Hepatocyte (in vitro differentiated cells): Measurements from ENCODE around the gene ALPP.
"Not testable (repeated sequence)": the region's sequence is repeated elsewhere in the genome, so short reads cannot be mapped to it uniquely, and the experiment has no call there.

Source experiments
- CTCF ChIP-seq: fragments of 200-600 bp; sonication (generic); IDR thresholded peaks from 2 replicates; pipeline ENCODE4 v1.5.1; 2016; ENCODE audit warnings: antibody characterized with exemption, mild to moderate bottlenecking; ENCODE audit not compliant: poor library complexity
- EZH2 ChIP-seq: fragments of 200-600 bp; sonication (generic); IDR thresholded peaks from 2 replicates; pipeline ENCODE4 v1.6.1; 2016; ENCODE audit warnings: antibody characterized with exemption, mild to moderate bottlenecking, borderline replicate concordance
- EZH2phosphoT487 ChIP-seq: fragments of 200-600 bp; sonication (generic); IDR thresholded peaks from one replicate; pipeline ENCODE4 v1.6.1; 2018; ENCODE audit warnings: antibody characterized with exemption, mild to moderate bottlenecking, low read depth, moderate library complexity; ENCODE audit not compliant: unreplicated experiment, severe bottlenecking

- TF ChIP-seq CTCF, EZH2, EZH2phosphoT487: not testable (repeated sequence)
Measured at GRCh38 chr2:232334885-232335205, 43.7 kb upstream of the ALPP start.
